AML-193 (cell line): ENCODE measurements around the gene HOXB9.

Source experiments
- DNase-seq, 2 experiments: peaks; one replicate each; lab custom pipeline; 2025; lab: John Stamatoyannopoulos, UW

HOXB9 gene

DNA sequence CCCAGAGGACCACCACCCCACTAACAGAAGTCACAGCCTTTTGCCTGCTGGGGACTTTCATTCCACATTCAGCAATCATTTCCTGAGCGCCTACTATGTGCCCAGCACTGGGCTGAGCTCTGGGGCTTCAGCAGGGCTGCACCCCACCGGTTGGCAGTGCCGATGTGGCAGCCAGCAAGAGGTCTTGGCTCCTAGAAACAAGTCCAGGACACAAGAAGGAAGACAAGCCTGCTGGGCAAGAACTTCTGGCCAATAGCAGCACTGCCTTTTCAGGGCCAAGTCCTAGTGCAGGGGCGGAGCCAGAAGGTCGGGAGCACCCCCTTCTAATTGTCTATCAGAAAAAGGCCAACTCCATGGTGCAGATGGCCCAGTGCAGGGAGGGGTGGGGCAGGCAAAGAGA is 13.0 kb upstream of the HOXB9 start:
- DNase-seq: no peak

DNA sequence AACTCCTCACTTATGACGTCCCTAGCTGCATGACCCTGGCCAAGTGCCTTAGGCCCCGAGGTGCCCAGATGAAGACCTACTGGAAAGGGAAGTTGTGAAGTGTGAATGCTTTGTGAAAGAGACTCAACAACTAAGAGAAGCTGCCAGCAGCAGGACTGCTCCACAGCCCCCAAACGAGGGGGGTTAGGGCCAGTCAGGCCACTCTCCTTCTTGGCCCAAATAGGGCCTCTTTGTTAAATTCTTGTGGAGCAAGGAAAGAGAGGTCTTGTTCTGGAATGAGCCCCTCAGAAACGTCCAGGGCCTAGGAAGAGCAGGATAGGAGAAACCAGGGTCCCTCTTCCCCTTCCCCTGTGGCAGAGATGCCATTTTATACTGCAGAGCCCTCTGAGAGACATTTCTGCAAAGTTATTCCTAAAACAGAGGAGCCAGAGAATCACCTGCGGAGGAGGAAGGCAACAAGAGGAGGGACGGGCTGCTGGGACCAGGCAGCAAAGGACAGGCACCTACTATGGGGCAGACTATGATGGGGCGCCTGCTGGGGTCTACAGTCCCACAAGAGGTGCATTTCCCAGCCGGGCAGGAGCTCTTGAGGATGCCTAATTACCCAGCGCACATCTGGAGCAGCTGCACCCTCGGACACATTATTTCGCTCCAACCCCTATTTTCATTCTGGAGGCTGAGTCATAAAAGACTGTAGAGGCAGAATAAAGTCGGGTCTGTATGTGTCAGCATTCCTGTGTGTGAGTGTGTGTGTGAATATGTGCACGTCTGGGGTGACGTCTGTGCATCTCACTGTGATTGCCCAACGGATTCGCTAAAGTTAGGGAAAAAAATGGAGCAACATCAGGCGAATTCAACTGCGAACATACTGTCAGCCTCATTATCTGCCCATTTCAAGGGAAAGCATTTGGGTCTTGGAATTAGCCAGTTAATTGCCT is 11.4 kb upstream of the HOXB9 start:
- no peak for DNase-seq

DNA sequence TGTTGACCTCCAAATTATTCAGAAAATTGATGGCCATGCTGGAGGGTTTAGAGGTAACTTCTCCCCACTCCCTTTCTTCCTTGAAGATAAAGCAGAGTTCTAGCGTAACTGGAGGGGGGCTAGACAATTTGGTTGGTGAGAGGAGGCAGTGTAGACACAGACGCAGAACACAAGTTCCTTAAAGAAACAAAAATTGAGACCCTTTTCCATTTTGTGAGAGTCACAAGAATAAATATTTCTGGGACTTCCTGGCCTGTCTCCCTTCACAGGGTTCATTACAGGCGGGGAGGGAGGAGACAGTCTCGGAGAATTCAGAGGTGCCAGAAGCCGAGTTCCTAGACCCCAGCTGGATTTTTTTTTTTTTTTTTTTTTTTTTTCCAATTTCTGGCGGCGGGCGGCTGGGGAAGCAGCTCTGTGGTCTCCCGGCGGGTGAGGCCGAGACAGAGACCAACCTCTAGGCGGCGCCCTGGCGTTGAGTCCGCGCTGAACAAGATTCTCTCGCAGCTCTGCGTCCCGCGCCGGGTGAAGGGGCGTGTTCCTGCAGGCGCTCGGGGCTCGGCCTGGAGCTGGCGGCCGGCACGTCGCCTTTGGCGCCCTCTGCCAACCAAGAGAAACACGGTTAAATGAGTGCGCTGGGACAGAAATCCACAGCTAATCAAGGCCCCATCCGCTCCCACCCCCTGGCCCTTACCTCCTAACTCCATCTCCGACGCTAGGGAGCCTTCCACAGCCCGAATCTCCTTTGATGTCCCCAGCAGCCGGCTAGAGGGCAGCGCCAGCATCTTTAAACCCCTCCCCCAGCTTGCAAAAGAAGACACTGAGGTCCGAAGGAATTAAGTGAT is 10.2 kb upstream of the HOXB9 start:
- peak; percentile 86 to 91 for DNase-seq

GRCh38 chr17:48634493-48635208 is 8.5 kb upstream of the HOXB9 start:
- DNase-seq: no peak

GRCh38 chr17:48633266-48633677 is 7.1 kb upstream of the HOXB9 start:
- no peak for DNase-seq

GRCh38 chr17:48632579-48633265 is 6.6 kb upstream of the HOXB9 start:
- DNase-seq: no peak

GRCh38 chr17:48631693-48632578 is 5.8 kb upstream of the HOXB9 start:
- no peak for DNase-seq

- no peak for DNase-seq
Observed at GRCh38 chr17:48630925-48631692, 5.0 kb upstream of the HOXB9 start.

GRCh38 chr17:48630009-48630924 is 4.1 kb upstream of the HOXB9 start:
- DNase-seq: no peak

DNA sequence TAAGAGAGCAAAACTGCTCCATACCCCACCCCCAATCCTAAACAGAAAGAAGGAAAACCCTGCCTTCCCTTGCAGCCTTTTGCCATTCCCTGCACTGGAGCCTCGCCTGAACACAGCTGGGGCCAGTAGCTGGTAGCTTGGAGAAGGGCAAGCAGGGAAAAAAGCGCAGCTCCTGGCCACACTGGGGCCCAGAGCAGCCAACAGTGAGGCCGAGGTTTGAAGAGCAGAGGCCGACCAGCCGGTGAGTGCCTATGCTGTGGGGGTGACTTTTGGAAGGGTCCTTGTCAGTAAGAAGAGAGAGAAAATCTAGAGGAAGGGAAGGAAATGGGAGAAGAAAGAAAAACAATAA is 3.2 kb upstream of the HOXB9 start:
- no peak for DNase-seq

- peak in 1 of 2 experiments; percentile 9 for DNase-seq
Observed at GRCh38 chr17:48628649-48629410, 2.7 kb upstream of the HOXB9 start.

DNA sequence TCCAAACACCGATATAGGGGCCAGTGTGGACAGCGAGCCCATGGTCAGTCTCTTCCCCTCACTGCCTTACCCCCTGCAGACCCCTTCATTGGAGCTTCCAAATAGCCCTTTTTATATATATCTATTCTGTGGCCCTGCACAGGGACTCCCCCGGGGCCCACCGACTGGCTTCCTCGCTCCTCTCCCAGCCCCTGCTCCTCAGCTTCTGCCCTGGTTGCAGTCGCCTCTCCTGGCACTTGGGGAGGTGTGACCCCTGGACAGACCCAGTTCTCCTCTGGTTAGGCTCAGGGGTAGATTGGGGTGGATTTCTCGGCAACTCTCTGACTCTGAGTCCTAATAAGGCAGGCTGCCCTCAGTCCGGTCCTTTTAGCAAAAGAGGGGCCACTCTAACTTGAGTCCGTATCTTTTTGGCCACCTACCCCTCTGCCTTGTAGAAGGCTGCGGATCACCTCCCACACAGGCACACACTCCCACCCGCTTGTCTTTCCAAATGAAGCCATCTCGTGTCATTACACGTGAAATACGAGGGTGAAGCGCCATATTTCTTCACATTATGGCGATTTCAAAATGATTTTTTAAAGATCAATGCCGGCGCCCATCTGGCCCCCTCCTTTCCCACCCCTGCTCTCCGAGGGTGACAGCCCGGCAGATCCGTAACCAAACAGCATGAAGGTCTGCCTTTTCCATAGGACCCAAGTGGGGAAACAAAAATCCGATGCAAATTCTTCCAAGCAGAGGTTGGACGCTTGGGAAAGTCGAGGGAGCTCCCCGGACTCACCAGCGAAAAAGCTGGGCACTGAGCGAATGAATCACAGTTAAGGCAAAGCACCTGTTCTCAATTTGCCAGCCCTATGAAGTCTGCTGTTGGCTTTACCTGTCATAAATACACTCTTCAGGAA is 1.7 kb upstream of the HOXB9 start:
- no peak for DNase-seq

- no peak for DNase-seq
Observed at GRCh38 chr17:48627118-48627597, 1.0 kb upstream of the HOXB9 start.

GRCh38 chr17:48625495-48626244 is 488 bp downstream of the HOXB9 start:
- no peak for DNase-seq

DNA sequence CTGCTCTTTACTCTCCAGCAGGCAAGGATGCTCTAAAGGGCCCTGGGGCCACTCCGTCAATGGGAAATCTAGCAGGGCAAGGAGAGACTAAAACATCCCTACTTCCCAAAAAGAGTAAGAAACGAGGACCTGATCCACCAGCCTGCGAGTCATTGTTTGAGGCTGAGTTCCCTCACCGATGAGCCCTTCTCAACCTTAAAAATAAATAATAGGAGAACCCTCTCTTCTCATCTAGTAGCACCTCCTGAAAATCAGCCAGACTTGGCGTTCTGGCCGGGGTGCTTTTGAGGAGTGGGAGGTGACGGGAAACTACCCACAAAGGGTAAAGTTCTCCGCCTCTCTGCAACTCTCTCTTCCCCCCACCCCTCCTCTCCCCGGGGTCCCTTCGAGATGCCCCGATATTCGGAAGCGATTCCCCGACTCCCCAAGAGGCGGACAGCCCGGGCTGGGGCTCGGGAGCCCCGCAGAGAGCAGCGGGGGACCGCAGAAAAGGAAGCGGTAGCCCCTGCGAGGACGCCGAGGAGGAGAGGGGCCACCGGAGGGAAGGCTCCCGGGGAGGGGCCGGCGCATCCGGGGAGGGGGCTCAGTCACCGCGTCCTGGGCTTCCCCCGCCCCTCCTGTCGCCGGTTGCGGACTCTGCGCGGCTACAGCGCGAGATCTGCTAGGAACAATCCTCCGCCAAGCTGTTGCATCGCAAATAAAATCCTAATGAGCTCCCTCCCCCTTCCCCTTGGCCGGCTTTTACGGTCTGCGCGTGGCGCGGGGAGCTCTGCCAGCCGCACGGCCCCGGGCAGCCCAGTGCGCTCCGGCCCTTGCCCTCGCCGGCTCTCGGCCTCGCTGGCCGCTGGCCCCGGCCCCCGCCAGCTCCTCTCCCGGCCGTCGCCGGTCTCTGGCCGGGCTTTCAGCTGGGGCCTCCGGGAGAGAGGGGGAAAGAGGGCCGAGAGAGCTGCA is 1.3 kb downstream of the HOXB9 start:
- DNase-seq: no peak
